Omental fat pad (tissue), 4 donors: ENCODE measurements around the gene C4BPA. TPM values are rescaled to one million over a fixed set of nuclear protein-coding genes. Genes with fewer than 3 reads are reported as not detected.

Experiments
- ATAC-seq: fragments of 150-250 bp; one replicate; pipeline ENCODE4 v1.9.1; 2016; ENCODE audit warnings: mild to moderate bottlenecking, moderate library complexity; ENCODE audit not compliant: low FRiP score
- DNase-seq: peaks from one replicate; pipeline ENCODE4 v3.0.0-alpha.2; 2019; ENCODE audit warnings: low spot score
- CTCF ChIP-seq, 3 donors: fragments of 450-650 bp; IDR thresholded peaks; one replicate each; pipeline ENCODE4 v1.5.1; 2016 to 2017; ENCODE audit warnings: antibody characterized with exemption in 3 of 3, mild to moderate bottlenecking in 3 of 3, moderate library complexity in 2 of 3
- total RNA-seq, 4 donors: library from RNA; depleted of rRNA; stranded (reverse); fragments of >200 nt; gene quantifications; one replicate each; pipeline ENCODE4 v1.1.0, GENCODE V29; 2016

The C4BPA gene
- total RNA-seq, 4 donors from 2014 or later: 3.3 TPM; not detected in 3

- no peak for TF ChIP-seq CTCF (IDR thresholded peaks at IDR 0.05)
- no peak for ATAC-seq
- no peak for DNase-seq
These were observed 5.0 kb downstream of the C4BPA start for GRCh38 chr1:207109004-207109403.

- TF ChIP-seq CTCF (IDR thresholded peaks at IDR 0.05): no peak
- DNase-seq (no peak), ATAC-seq (no peak)
These were observed 8.7 kb downstream of the C4BPA start for GRCh38 chr1:207112616-207113296.

- DNase-seq: no peak
- ATAC-seq: no peak
- no peak for TF ChIP-seq CTCF (IDR thresholded peaks at IDR 0.05)
These were observed 11.2 kb downstream of the C4BPA start for GRCh38 chr1:207115269-207115668.

- no peak for TF ChIP-seq CTCF (IDR thresholded peaks at IDR 0.05)
- no peak for ATAC-seq
- DNase-seq: no peak
These were observed 20.4 kb downstream of the C4BPA start for GRCh38 chr1:207124389-207124788.

GRCh38 chr1:207128336-207128921, 24.4 kb downstream of the C4BPA start:
- ATAC-seq: no peak
- DNase-seq: no peak
- no peak for TF ChIP-seq CTCF (IDR thresholded peaks at IDR 0.05)

- no peak for DNase-seq
- ATAC-seq: no peak
- TF ChIP-seq CTCF (IDR thresholded peaks at IDR 0.05): no peak
These were observed 25.0 kb downstream of the C4BPA start for GRCh38 chr1:207129053-207129452.
